CD14-positive monocyte (primary cell): ENCODE data around the gene MVB12B. TPM values are rescaled to one million over a fixed set of nuclear protein-coding genes. Genes with fewer than 3 reads are reported as not detected.

Source experiments
- DNase-seq, 3 donors: peaks; one replicate each; pipeline ENCODE4 v3.0.0-alpha.2; 2011 to 2022
- H2AFZ ChIP-seq: 2 replicates; pipeline ENCODE4 v1.6.0; 2012; ENCODE audit warnings: mild to moderate bottlenecking, low read depth, low read length, inconsistent platforms; ENCODE audit not compliant: insufficient read depth, poor library complexity, severe bottlenecking
- H3K27ac ChIP-seq, 2 donors: 1 replicate in 1 of 2; 2 replicates in 1 of 2; pipeline ENCODE4 v1.5.1; 2012 to 2013; ENCODE audit warnings: low read length in 2 of 2, control low read depth in 1 of 2, inconsistent platforms in 1 of 2, low read depth in 1 of 2, mild to moderate bottlenecking in 1 of 2
- H3K27me3 ChIP-seq, 2 donors: one replicate each; pipeline versions ENCODE4 v1.6.0 to v1.6.1; 2011 to 2013; ENCODE audit warnings: low read length in 2 of 2; ENCODE audit not compliant: control insufficient read depth in 2 of 2, insufficient read depth in 2 of 2
- H3K36me3 ChIP-seq, 2 donors: replicated peaks in 1 of 2; 1 replicate in 1 of 2; 2 replicates in 1 of 2; pipeline versions ENCODE4 v1.5.1 to v1.6.1; 2012 to 2013; ENCODE audit warnings: low read length in 2 of 2, control low read depth in 1 of 2, inconsistent platforms in 1 of 2, mild to moderate bottlenecking in 1 of 2; ENCODE audit not compliant: insufficient read depth in 2 of 2, control insufficient read depth in 1 of 2
- H3K4me1 ChIP-seq, 2 donors: 1 replicate in 1 of 2; 2 replicates in 1 of 2; pipeline versions ENCODE4 v1.5.1 to v1.6.1; 2012 to 2013; ENCODE audit warnings: low read length in 2 of 2, control low read depth in 1 of 2, inconsistent platforms in 1 of 2, mild to moderate bottlenecking in 1 of 2, moderate library complexity in 1 of 2; ENCODE audit not compliant: insufficient read depth in 2 of 2, control insufficient read depth in 1 of 2
- H3K4me2 ChIP-seq: replicated peaks from 2 replicates; pipeline ENCODE3; 2012; ENCODE audit warnings: low read length, moderate library complexity, mild to moderate bottlenecking; ENCODE audit not compliant: poor library complexity, severe bottlenecking; ENCODE audit errors: extremely low read depth
- H3K4me3 ChIP-seq, 3 experiments: fragments of 200-600 bp in 1 of 3; sonication (generic) in 1 of 3; replicated peaks in 1 of 3; 1 replicate in 2 of 3; 2 replicates in 1 of 3; pipeline ENCODE4 v1.5.1; 2011 to 2013; ENCODE audit warnings: low read length in 3 of 3, mild to moderate bottlenecking in 3 of 3, control low read depth in 2 of 3, low read depth in 2 of 3, inconsistent platforms in 1 of 3, moderate library complexity in 1 of 3
- H3K79me2 ChIP-seq: 2 replicates; pipeline ENCODE4 v1.6.0; 2012; ENCODE audit warnings: mild to moderate bottlenecking, control low read depth, inconsistent platforms, low read length, moderate library complexity; ENCODE audit not compliant: insufficient read depth
- H3K9ac ChIP-seq: 2 replicates; pipeline ENCODE4 v1.6.0; 2017; ENCODE audit warnings: low read length, mild to moderate bottlenecking; ENCODE audit not compliant: insufficient read depth, poor library complexity, severe bottlenecking
- H3K9me3 ChIP-seq, 2 donors: replicated peaks in 1 of 2; 1 replicate in 1 of 2; 2 replicates in 1 of 2; pipeline versions ENCODE4 v1.5.1 to v1.6.1; 2012 to 2013; ENCODE audit warnings: low read length in 2 of 2, control low read depth in 1 of 2; ENCODE audit not compliant: control insufficient read depth in 1 of 2, insufficient read depth in 1 of 2
- H4K20me1 ChIP-seq: 2 replicates; pipeline ENCODE4 v1.6.0; 2012; ENCODE audit warnings: mild to moderate bottlenecking, low read length, control low read depth, moderate library complexity; ENCODE audit not compliant: insufficient read depth
- H3K27ac Mint-ChIP-seq, 7 donors: one replicate each; pipeline ENCODE4 v1.8.0; 2020; ENCODE audit warnings: mild to moderate bottlenecking in 7 of 7, mixed read lengths in 7 of 7, moderate library complexity in 6 of 7, inconsistent platforms in 2 of 7
- H3K27me3 Mint-ChIP-seq, 3 donors: one replicate each; pipeline ENCODE4 v1.8.0; 2021 to 2022; ENCODE audit warnings: low read depth in 3 of 3, mild to moderate bottlenecking in 3 of 3, mixed read lengths in 3 of 3, moderate library complexity in 3 of 3, inconsistent platforms in 1 of 3
- H3K36me3 Mint-ChIP-seq, 2 donors: one replicate each; pipeline ENCODE4 v1.8.0; 2020; ENCODE audit warnings: mixed read lengths in 2 of 2, inconsistent platforms in 1 of 2, mild to moderate bottlenecking in 1 of 2
- H3K4me1 Mint-ChIP-seq: one replicate; pipeline ENCODE4 v1.8.0; 2020; ENCODE audit warnings: mild to moderate bottlenecking, mixed read lengths
- H3K4me3 Mint-ChIP-seq, 2 donors: one replicate each; pipeline ENCODE4 v1.8.0; 2020; ENCODE audit warnings: mild to moderate bottlenecking in 2 of 2, mixed read lengths in 2 of 2, moderate library complexity in 1 of 2
- H3K9me3 Mint-ChIP-seq, 7 donors: one replicate each; pipeline ENCODE4 v1.8.0; 2020 to 2022; ENCODE audit warnings: mixed read lengths in 7 of 7, mild to moderate bottlenecking in 6 of 7, moderate library complexity in 6 of 7, inconsistent platforms in 2 of 7
- WGBS: methylation state at CpG from one replicate; pipeline ENCODE4 v1.1.5; 2013; ENCODE audit warnings: missing lambda C conversion rate; ENCODE audit not compliant: insufficient coverage; 5-methylcytosine and 5-hydroxymethylcytosine counted together
- intact Hi-C, 2 donors: fragments of 100-400 bp; cut with micrococcal nuclease; formaldehyde crosslinking; loops; one replicate each; pipeline versions ENCODE4 v1.15.0 to v1.15.1; 2023
- polyA plus RNA-seq, 3 donors: library from polyadenylated mRNA; depleted of rRNA in 1 of 3; unstranded in 2 of 3; stranded (reverse) in 1 of 3; fragments of 300-500 nt in 2 of 3; fragments of >200 nt in 1 of 3; fragmentation: Illumina TruSeq in 2 of 3; gene quantifications; 1 replicate in 2 of 3; 2 replicates in 1 of 3; pipeline ENCODE4 v1.2.3, GENCODE V29; 2012 to 2021
- TF ChIP-seq, protein P1 (sequence below): fragments of 200-600 bp; IDR thresholded peaks from one replicate; pipeline ENCODE4 v1.8.0; 2022; ENCODE audit warnings: antibody characterized with exemption, mild to moderate bottlenecking

MVB12B gene
- polyA plus RNA-seq, 3 donors, result 2.8 to 8.1 (median 3.5) TPM

GRCh38 chr9:126527109-126527825, 200.6 kb downstream of the MVB12B start:
- Histone ChIP-seq H3K36me3 (no peaks in the 10 kb centered on the region), H3K9ac (no peak overlapping the region), H3K4me1 (peaks cover 73 to 77% of the 10 kb centered on the region in 2 donors), H3K79me2 (no peaks in the 10 kb centered on the region), H3K27ac (no peak overlapping the region), H3K4me2 (no peak overlapping the region), H2AFZ (no peak overlapping the region), H4K20me1 (no peaks in the 10 kb centered on the region), H3K4me3 (no peak overlapping the region), H3K27me3 (no peaks in the 10 kb centered on the region), H3K9me3 (no peaks in the 10 kb centered on the region)
- H3K4me1 Mint-ChIP-seq, result peaks cover 76% of the 10 kb centered on the region
- H3K27ac Mint-ChIP-seq, result peak overlapping the region in 1 of 7 donors; percentile 31
- WGBS, result 97% methylated on average over 15 of the region's 20 CpGs
- peaks cover 0 to 3% (median 0%) of the 10 kb centered on the region in 3 donors for H3K27me3 Mint-ChIP-seq
- DNase-seq, result no peak
- TF ChIP-seq, protein P1, sequence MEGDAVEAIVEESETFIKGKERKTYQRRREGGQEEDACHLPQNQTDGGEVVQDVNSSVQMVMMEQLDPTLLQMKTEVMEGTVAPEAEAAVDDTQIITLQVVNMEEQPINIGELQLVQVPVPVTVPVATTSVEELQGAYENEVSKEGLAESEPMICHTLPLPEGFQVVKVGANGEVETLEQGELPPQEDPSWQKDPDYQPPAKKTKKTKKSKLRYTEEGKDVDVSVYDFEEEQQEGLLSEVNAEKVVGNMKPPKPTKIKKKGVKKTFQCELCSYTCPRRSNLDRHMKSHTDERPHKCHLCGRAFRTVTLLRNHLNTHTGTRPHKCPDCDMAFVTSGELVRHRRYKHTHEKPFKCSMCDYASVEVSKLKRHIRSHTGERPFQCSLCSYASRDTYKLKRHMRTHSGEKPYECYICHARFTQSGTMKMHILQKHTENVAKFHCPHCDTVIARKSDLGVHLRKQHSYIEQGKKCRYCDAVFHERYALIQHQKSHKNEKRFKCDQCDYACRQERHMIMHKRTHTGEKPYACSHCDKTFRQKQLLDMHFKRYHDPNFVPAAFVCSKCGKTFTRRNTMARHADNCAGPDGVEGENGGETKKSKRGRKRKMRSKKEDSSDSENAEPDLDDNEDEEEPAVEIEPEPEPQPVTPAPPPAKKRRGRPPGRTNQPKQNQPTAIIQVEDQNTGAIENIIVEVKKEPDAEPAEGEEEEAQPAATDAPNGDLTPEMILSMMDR, result no peak
- peaks cover 0 to 2% (median 0%) of the 10 kb centered on the region in 7 donors for H3K9me3 Mint-ChIP-seq
- no peak overlapping the region for H3K4me3 Mint-ChIP-seq
- peaks cover 0 to 2% of the 10 kb centered on the region in 2 donors for H3K36me3 Mint-ChIP-seq
- intact Hi-C loops, result no loop called here

GRCh38 chr9:126528111-126528510, 201.5 kb downstream of the MVB12B start:
- Mint-ChIP-seq H3K4me3 (no peak overlapping the region), H3K4me1 (peaks cover 78% of the 10 kb centered on the region), H3K27ac (peak overlapping the region in 3 of 7 donors; percentile 7 to 65 (median 64)), H3K27me3 (peaks cover 0 to 3% (median 0%) of the 10 kb centered on the region in 3 donors), H3K36me3 (peaks cover 0 to 2% of the 10 kb centered on the region in 2 donors), H3K9me3 (no peaks in the 10 kb centered on the region)
- Histone ChIP-seq H3K79me2 (no peaks in the 10 kb centered on the region), H3K4me1 (peaks cover 73 to 78% of the 10 kb centered on the region in 2 donors), H3K4me3 (no peak overlapping the region), H3K27ac (no peak overlapping the region), H3K27me3 (no peaks in the 10 kb centered on the region), H3K9ac (no peak overlapping the region), H3K36me3 (no peaks in the 10 kb centered on the region), H4K20me1 (no peaks in the 10 kb centered on the region), H3K4me2 (no peak overlapping the region), H3K9me3 (no peaks in the 10 kb centered on the region), H2AFZ (peak overlapping the region; percentile 18)
- TF ChIP-seq, protein P1, result no peak
- 86% methylated on average over 7 of the region's 14 CpGs for WGBS
- DNase-seq, result no peak
- intact Hi-C loops, result no loop called here
